H1 (cell line): ENCODE data around the gene ENTREP3. TPM values are rescaled to one million over a fixed set of nuclear protein-coding genes. Genes with fewer than 3 reads are reported as not detected.

Experiments used
- CREB1 ChIP-seq: IDR thresholded peaks from 2 replicates; pipeline ENCODE4 v1.6.1; 2012; ENCODE audit warnings: inconsistent platforms
- EGR1 ChIP-seq: IDR thresholded peaks from 2 replicates; pipeline ENCODE4 v1.6.1; 2011; ENCODE audit warnings: low read depth, low read length, borderline replicate concordance
- EZH2 ChIP-seq: fragments of 200-600 bp; sonication (generic); IDR thresholded peaks from 2 replicates; pipeline ENCODE4 v1.7.1; 2012; ENCODE audit warnings: low read depth, mild to moderate bottlenecking, moderate library complexity, low read length, inconsistent platforms; ENCODE audit not compliant: severe bottlenecking
- KDM5A ChIP-seq: fragments of 200-600 bp; IDR thresholded peaks from 2 replicates; pipeline ENCODE4 v1.7.1; 2012; ENCODE audit warnings: mild to moderate bottlenecking, low read length, inconsistent platforms, mixed read lengths
- RAD21 ChIP-seq, 2 experiments: IDR thresholded peaks in 1 of 2; conservative IDR thresholded peaks in 1 of 2; 2 replicates each; pipeline ENCODE4 v1.6.1; 2011; ENCODE audit warnings: low read depth in 2 of 2, low read length in 2 of 2, improper control_type of control experiment in 1 of 2, inconsistent platforms in 1 of 2, mild to moderate bottlenecking in 1 of 2, moderate library complexity in 1 of 2
- RNF2 ChIP-seq: fragments of 200-900, 300-1000 bp; sonication (generic); IDR thresholded peaks from 2 replicates; pipeline ENCODE4 v1.7.1; 2016; ENCODE audit warnings: borderline replicate concordance, low read depth, mild to moderate bottlenecking, antibody characterized with exemption, low read length; ENCODE audit not compliant: poor library complexity, severe bottlenecking; ENCODE audit errors: missing control alignments
- polyA plus RNA-seq, 7 experiments: library from polyadenylated mRNA; depleted of rRNA in 3 of 7; stranded (reverse) in 5 of 7; unstranded in 2 of 7; fragments of >200 nt in 5 of 7; fragments of 200-250 nt in 2 of 7; gene quantifications; 1 replicate in 5 of 7; 2 replicates in 1 of 7; 4 replicates in 1 of 7; pipeline versions ENCODE4 v1.2.1 to v1.2.3, GENCODE V29; 2011 to 2013; ENCODE audit warnings: missing spikeins in 2 of 7, mixed read lengths in 2 of 7
- total RNA-seq: library from RNA; stranded (reverse); fragmentation: NEBNext Ultra II Directional; extraction: Animal tissue kit (Norgen Biotek cat#: 25700); gene quantifications from 2 replicates; pipeline ENCODE4 v1.2.1, GENCODE V29; 2021
- TF ChIP-seq, protein P1 (sequence below): fragments of 300-600 bp; sonication (generic); IDR thresholded peaks from 2 replicates; pipeline ENCODE4 v1.7.1; 2012; ENCODE audit warnings: low read length, moderate library complexity, mild to moderate bottlenecking, inconsistent platforms; ENCODE audit not compliant: insufficient replicate concordance
- TF ChIP-seq, protein P2 (sequence below): IDR thresholded peaks from 2 replicates; pipeline ENCODE4 v1.6.1; 2012; ENCODE audit warnings: inconsistent platforms

Gene ENTREP3
- total and polyA plus RNA-seq, 2 of the 8 experiments (the other 6 are each of a cell fraction or from before 2014, with no cell fraction given), result 22.8 to 52.2 TPM

DNA sequence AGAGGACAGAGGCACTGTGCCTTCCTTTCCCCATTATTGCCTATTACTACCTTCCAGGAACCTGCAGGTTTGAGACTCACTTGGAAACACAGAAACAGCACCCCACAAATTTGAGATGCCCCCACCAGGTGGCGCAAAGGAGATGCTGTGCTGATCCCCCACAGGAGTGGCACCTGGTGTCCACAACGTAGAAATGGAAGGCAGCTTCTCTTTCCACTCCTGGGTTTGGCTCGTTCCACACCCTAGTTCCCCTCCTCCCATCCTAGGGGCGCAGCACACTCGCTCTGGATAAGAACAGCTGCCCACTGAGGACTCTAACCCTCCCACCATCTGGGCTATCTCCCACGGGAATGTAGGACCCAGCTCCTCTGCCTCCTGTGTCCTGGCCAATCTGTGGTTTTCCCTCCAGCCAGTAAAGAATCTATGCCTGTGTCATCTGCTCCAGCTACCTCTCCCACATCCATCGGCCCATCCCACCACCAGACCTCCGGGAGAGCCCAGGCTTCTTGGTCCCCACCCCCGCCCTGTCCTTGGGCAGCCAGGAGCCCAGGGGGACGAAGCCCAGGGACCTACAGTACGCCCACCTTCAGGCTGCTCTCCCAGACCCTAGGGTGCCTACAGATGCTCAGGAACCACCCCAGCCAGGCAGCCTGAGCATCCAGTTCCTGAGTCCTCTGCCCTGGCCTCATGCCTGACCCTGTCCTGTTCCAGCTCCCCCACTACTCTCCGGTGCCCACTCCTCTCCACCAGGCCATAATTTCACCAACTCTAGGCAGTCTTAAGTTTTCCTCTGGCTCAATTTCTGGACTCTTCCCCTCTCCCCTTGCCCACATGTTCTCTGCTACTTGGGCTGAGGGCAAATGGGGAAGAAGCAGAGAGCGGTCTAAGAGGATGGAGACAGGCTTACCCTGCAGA lies 48.1 kb downstream of the ENTREP3 start (continued):
- TF ChIP-seq, protein P1, sequence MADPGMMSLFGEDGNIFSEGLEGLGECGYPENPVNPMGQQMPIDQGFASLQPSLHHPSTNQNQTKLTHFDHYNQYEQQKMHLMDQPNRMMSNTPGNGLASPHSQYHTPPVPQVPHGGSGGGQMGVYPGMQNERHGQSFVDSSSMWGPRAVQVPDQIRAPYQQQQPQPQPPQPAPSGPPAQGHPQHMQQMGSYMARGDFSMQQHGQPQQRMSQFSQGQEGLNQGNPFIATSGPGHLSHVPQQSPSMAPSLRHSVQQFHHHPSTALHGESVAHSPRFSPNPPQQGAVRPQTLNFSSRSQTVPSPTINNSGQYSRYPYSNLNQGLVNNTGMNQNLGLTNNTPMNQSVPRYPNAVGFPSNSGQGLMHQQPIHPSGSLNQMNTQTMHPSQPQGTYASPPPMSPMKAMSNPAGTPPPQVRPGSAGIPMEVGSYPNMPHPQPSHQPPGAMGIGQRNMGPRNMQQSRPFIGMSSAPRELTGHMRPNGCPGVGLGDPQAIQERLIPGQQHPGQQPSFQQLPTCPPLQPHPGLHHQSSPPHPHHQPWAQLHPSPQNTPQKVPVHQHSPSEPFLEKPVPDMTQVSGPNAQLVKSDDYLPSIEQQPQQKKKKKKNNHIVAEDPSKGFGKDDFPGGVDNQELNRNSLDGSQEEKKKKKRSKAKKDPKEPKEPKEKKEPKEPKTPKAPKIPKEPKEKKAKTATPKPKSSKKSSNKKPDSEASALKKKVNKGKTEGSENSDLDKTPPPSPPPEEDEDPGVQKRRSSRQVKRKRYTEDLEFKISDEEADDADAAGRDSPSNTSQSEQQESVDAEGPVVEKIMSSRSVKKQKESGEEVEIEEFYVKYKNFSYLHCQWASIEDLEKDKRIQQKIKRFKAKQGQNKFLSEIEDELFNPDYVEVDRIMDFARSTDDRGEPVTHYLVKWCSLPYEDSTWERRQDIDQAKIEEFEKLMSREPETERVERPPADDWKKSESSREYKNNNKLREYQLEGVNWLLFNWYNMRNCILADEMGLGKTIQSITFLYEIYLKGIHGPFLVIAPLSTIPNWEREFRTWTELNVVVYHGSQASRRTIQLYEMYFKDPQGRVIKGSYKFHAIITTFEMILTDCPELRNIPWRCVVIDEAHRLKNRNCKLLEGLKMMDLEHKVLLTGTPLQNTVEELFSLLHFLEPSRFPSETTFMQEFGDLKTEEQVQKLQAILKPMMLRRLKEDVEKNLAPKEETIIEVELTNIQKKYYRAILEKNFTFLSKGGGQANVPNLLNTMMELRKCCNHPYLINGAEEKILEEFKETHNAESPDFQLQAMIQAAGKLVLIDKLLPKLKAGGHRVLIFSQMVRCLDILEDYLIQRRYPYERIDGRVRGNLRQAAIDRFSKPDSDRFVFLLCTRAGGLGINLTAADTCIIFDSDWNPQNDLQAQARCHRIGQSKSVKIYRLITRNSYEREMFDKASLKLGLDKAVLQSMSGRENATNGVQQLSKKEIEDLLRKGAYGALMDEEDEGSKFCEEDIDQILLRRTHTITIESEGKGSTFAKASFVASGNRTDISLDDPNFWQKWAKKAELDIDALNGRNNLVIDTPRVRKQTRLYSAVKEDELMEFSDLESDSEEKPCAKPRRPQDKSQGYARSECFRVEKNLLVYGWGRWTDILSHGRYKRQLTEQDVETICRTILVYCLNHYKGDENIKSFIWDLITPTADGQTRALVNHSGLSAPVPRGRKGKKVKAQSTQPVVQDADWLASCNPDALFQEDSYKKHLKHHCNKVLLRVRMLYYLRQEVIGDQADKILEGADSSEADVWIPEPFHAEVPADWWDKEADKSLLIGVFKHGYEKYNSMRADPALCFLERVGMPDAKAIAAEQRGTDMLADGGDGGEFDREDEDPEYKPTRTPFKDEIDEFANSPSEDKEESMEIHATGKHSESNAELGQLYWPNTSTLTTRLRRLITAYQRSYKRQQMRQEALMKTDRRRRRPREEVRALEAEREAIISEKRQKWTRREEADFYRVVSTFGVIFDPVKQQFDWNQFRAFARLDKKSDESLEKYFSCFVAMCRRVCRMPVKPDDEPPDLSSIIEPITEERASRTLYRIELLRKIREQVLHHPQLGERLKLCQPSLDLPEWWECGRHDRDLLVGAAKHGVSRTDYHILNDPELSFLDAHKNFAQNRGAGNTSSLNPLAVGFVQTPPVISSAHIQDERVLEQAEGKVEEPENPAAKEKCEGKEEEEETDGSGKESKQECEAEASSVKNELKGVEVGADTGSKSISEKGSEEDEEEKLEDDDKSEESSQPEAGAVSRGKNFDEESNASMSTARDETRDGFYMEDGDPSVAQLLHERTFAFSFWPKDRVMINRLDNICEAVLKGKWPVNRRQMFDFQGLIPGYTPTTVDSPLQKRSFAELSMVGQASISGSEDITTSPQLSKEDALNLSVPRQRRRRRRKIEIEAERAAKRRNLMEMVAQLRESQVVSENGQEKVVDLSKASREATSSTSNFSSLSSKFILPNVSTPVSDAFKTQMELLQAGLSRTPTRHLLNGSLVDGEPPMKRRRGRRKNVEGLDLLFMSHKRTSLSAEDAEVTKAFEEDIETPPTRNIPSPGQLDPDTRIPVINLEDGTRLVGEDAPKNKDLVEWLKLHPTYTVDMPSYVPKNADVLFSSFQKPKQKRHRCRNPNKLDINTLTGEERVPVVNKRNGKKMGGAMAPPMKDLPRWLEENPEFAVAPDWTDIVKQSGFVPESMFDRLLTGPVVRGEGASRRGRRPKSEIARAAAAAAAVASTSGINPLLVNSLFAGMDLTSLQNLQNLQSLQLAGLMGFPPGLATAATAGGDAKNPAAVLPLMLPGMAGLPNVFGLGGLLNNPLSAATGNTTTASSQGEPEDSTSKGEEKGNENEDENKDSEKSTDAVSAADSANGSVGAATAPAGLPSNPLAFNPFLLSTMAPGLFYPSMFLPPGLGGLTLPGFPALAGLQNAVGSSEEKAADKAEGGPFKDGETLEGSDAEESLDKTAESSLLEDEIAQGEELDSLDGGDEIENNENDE, result no peak
- no peak for TF ChIP-seq RNF2
- no peak for TF ChIP-seq EGR1
- no peak; the same call in 1 of the 2 replicates for TF ChIP-seq CREB1
- no peak for TF ChIP-seq KDM5A
- TF ChIP-seq RAD21 (IDR thresholded peaks at IDR 0.05 in 1 of 2, conservative IDR thresholded peaks at IDR 0.05 in 1 of 2; ENCODE audit: low read depth in 2 of 2, low read length in 2 of 2), result peak; percentile 55 to 64
- no peak for TF ChIP-seq EZH2
- TF ChIP-seq, protein P2, sequence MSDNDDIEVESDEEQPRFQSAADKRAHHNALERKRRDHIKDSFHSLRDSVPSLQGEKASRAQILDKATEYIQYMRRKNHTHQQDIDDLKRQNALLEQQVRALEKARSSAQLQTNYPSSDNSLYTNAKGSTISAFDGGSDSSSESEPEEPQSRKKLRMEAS, result no peak
